ENCODE results near the gene SPOP.

SPOP gene

GRCh38 chr17:49577650-49577934, 100.3 kb downstream of the SPOP start:
- TF ChIP-seq CTCF (IDR thresholded peaks at IDR 0.05; ENCODE audit: control insufficient read depth, insufficient read depth, low read depth, low read length, missing control alignments): no peak
- DNase-seq (ENCODE audit: low read depth): no peak
- H3K4me3 ChIP-seq (ENCODE audit: control insufficient read depth, low read depth, low read length): no peak overlapping the region

- no peak for TF ChIP-seq CTCF (IDR thresholded peaks at IDR 0.05; ENCODE audit: control insufficient read depth, insufficient read depth, low read depth, low read length, missing control alignments)
- H3K4me3 ChIP-seq (ENCODE audit: control insufficient read depth, low read depth, low read length): peak overlapping the region; percentile 89
- no peak for DNase-seq (ENCODE audit: low read depth)
Observed at GRCh38 chr17:49576917-49577649, 100.8 kb downstream of the SPOP start.

GRCh38 chr17:49576088-49576916, 101.6 kb downstream of the SPOP start:
- H3K4me3 ChIP-seq (ENCODE audit: control insufficient read depth, low read depth, low read length): peak overlapping the region; percentile 89
- TF ChIP-seq CTCF (IDR thresholded peaks at IDR 0.05; ENCODE audit: control insufficient read depth, insufficient read depth, low read depth, low read length, missing control alignments): no peak
- no peak for DNase-seq (ENCODE audit: low read depth)

GRCh38 chr17:49575679-49576087, 102.2 kb downstream of the SPOP start, which contains the start of gene NXPH3:
Gene NXPH3, plus strand, starts transcription at chr17:49575871. Its CDS starts 349 bp downstream, at chr17:49576220.
- peak within 1 kb of the TSS; percentile 89 for H3K4me3 ChIP-seq (ENCODE audit: control insufficient read depth, low read depth, low read length)
- DNase-seq (ENCODE audit: low read depth): no peak
- TF ChIP-seq CTCF (IDR thresholded peaks at IDR 0.05; ENCODE audit: control insufficient read depth, insufficient read depth, low read depth, low read length, missing control alignments): peak; percentile 22

- peak overlapping the region; percentile 16 for H3K4me3 ChIP-seq (ENCODE audit: control insufficient read depth, low read depth, low read length)
- no peak for DNase-seq (ENCODE audit: low read depth)
- TF ChIP-seq CTCF (IDR thresholded peaks at IDR 0.05; ENCODE audit: control insufficient read depth, insufficient read depth, low read depth, low read length, missing control alignments): no peak
Observed at GRCh38 chr17:49574945-49575678, 102.8 kb downstream of the SPOP start.

GRCh38 chr17:49574323-49574781, 103.5 kb downstream of the SPOP start:
- H3K4me3 ChIP-seq (ENCODE audit: control insufficient read depth, low read depth, low read length): no peak overlapping the region
- TF ChIP-seq CTCF (IDR thresholded peaks at IDR 0.05; ENCODE audit: control insufficient read depth, insufficient read depth, low read depth, low read length, missing control alignments): no peak
- no peak for DNase-seq (ENCODE audit: low read depth)
